ENCODE measurements around the gene SMAD1.
"Not testable (repeated sequence)": the region's sequence is repeated elsewhere in the genome, so short reads cannot be mapped to it uniquely, and the experiment has no call there.

SMAD1 gene

GRCh38 chr4:145566086-145566708 is 84.5 kb downstream of the SMAD1 start:
- DNase-seq: no peak

GRCh38 chr4:145566768-145567167 is 85.1 kb downstream of the SMAD1 start:
- DNase-seq: no peak

GRCh38 chr4:145567516-145567915 is 85.9 kb downstream of the SMAD1 start:
- DNase-seq: no peak

GRCh38 chr4:145574546-145574945 is 92.9 kb downstream of the SMAD1 start:
- DNase-seq: not testable (repeated sequence)

- DNase-seq: no peak
Observed at GRCh38 chr4:145580906-145581305, 99.3 kb downstream of the SMAD1 start.

- DNase-seq: no peak
Observed at GRCh38 chr4:145583191-145584055, 101.8 kb downstream of the SMAD1 start.

- no peak for DNase-seq
Observed at GRCh38 chr4:145587088-145587754, 105.6 kb downstream of the SMAD1 start.

GRCh38 chr4:145589381-145589780 is 107.7 kb downstream of the SMAD1 start:
- DNase-seq: not testable (repeated sequence)

GRCh38 chr4:145589916-145590702 is 108.5 kb downstream of the SMAD1 start:
- no peak for DNase-seq

- no peak for DNase-seq
Observed at GRCh38 chr4:145602129-145602760, 120.6 kb downstream of the SMAD1 start.

- DNase-seq: no peak
Observed at GRCh38 chr4:145605941-145606340, 124.3 kb downstream of the SMAD1 start.
